ENCODE measurements around the gene GNG7. TPM values are rescaled to one million over a fixed set of nuclear protein-coding genes. Genes with fewer than 3 reads are reported as not detected.

The GNG7 gene
- total and polyA plus RNA-seq, 2 experiments from 2014 or later: 0.11 to 0.13 TPM

GRCh38 chr19:2481466-2481865 is 221.0 kb downstream of the GNG7 start:
- DNase-seq: no peak
- H3F3A ChIP-seq (ENCODE audit: insufficient read depth): peaks cover 31% of the 10 kb centered on the region
- WGBS, 2 experiments (ENCODE audit: low coverage in 1 of 2, low lambda C conversion rate in 2 of 2, missing lambda C conversion rate in 2 of 2): 74 to 77% methylated on average over 16 of the region's 16 CpGs
- H3K4me1 ChIP-seq (ENCODE audit: insufficient read depth): no peaks in the 10 kb centered on the region
- H3K9me2 ChIP-seq (ENCODE audit: insufficient read depth): no peaks in the 10 kb centered on the region
- H4K20me1 ChIP-seq (ENCODE audit: insufficient read depth): no peaks in the 10 kb centered on the region
- H3K27me3 ChIP-seq (replicated peaks; ENCODE audit: insufficient read depth): no peaks in the 10 kb centered on the region
- no peak overlapping the region for H3K9ac ChIP-seq
- H2AFZ ChIP-seq: no peak overlapping the region
- no peak overlapping the region for H3K4me2 ChIP-seq (ENCODE audit: unreplicated experiment)
- peaks cover 11% of the 10 kb centered on the region for H3K36me3 ChIP-seq (ENCODE audit: low read depth)
- peaks cover 22% of the 10 kb centered on the region for H3K79me2 ChIP-seq (ENCODE audit: insufficient read depth)
- TF ChIP-seq EZH2 (IDR thresholded peaks at IDR 0.05; ENCODE audit: insufficient read depth, poor library complexity, severe bottlenecking) (no peak), EZH2phosphoT487 (IDR thresholded peaks at IDR 0.05; ENCODE audit: insufficient read depth, low read depth) (no peak)
- H3K27ac ChIP-seq: no peak overlapping the region
- H3K4me3 ChIP-seq: no peak overlapping the region
- in situ Hi-C loops (cut with MboI): loop anchor here (10.0 kb wide), 1 partner anchor 103 kb away; no protein-coding TSS in a partner anchor
- H3K9me3 ChIP-seq (ENCODE audit: low read depth): no peaks in the 10 kb centered on the region

- H3K9ac ChIP-seq: peak overlapping the region; percentile 98; the same call in 1 of the 2 replicates
- H3K36me3 ChIP-seq (ENCODE audit: low read depth): peaks cover 11% of the 10 kb centered on the region
- DNase-seq: peak; percentile 53
- H3K27me3 ChIP-seq (replicated peaks; ENCODE audit: insufficient read depth): no peaks in the 10 kb centered on the region
- H4K20me1 ChIP-seq (ENCODE audit: insufficient read depth): no peaks in the 10 kb centered on the region
- peak overlapping the region; percentile 93 for H3K27ac ChIP-seq
- no peak for TF ChIP-seq EZH2 (IDR thresholded peaks at IDR 0.05; ENCODE audit: insufficient read depth, poor library complexity, severe bottlenecking)
- TF ChIP-seq EZH2phosphoT487 (IDR thresholded peaks at IDR 0.05; ENCODE audit: insufficient read depth, low read depth): 0 out of 2 replicates have a peak, but pooled peaks have one; percentile 5
- no peak overlapping the region for H3K4me3 ChIP-seq
- H3F3A ChIP-seq (ENCODE audit: insufficient read depth): peaks cover 32% of the 10 kb centered on the region
- H3K4me1 ChIP-seq (ENCODE audit: insufficient read depth): no peaks in the 10 kb centered on the region
- peaks cover 32% of the 10 kb centered on the region for H3K79me2 ChIP-seq (ENCODE audit: insufficient read depth)
- no peaks in the 10 kb centered on the region for H3K9me3 ChIP-seq (ENCODE audit: low read depth)
- H2AFZ ChIP-seq: no peak overlapping the region
- in situ Hi-C loops (cut with MboI): loop anchor here (10.0 kb wide), 1 partner anchor 105 kb away; no protein-coding TSS in a partner anchor
- WGBS, 2 experiments (ENCODE audit: low coverage in 1 of 2, low lambda C conversion rate in 2 of 2, missing lambda C conversion rate in 2 of 2): 90 to 93% methylated on average over 17 to 20 of the region's 20 CpGs
- no peaks in the 10 kb centered on the region for H3K9me2 ChIP-seq (ENCODE audit: insufficient read depth)
- H3K4me2 ChIP-seq (ENCODE audit: unreplicated experiment): no peak overlapping the region
Observed at GRCh38 chr19:2479556-2480194, 222.8 kb downstream of the GNG7 start.

- 2 to 13% methylated on average over 23 to 39 of the region's 39 CpGs for WGBS, 2 experiments (ENCODE audit: low coverage in 1 of 2, low lambda C conversion rate in 2 of 2, missing lambda C conversion rate in 2 of 2)
- Histone ChIP-seq H3K4me3 (peak overlapping the region; percentile 100), H3K9me3 (ENCODE audit: low read depth) (no peaks in the 10 kb centered on the region), H3K79me2 (ENCODE audit: insufficient read depth) (peaks cover 32% of the 10 kb centered on the region), H2AFZ (no peak overlapping the region), H3K27ac (peak overlapping the region; percentile 93), H3K9ac (peak overlapping the region; percentile 98), H3F3A (ENCODE audit: insufficient read depth) (peaks cover 32% of the 10 kb centered on the region), H3K4me1 (ENCODE audit: insufficient read depth) (no peaks in the 10 kb centered on the region), H3K27me3 (replicated peaks; ENCODE audit: insufficient read depth) (no peaks in the 10 kb centered on the region), H3K9me2 (ENCODE audit: insufficient read depth) (no peaks in the 10 kb centered on the region), H3K36me3 (ENCODE audit: low read depth) (peaks cover 11% of the 10 kb centered on the region), H4K20me1 (ENCODE audit: insufficient read depth) (no peaks in the 10 kb centered on the region), H3K4me2 (ENCODE audit: unreplicated experiment) (peak overlapping the region; percentile 94)
- TF ChIP-seq EZH2phosphoT487 (IDR thresholded peaks at IDR 0.05; ENCODE audit: insufficient read depth, low read depth) (0 out of 2 replicates have a peak, but pooled peaks have one; percentile 12), EZH2 (IDR thresholded peaks at IDR 0.05; ENCODE audit: insufficient read depth, poor library complexity, severe bottlenecking) (no peak)
- peak; percentile 94 for DNase-seq
- in situ Hi-C loops (cut with MboI): no loop called here
Observed at GRCh38 chr19:2478756-2479555, 223.5 kb downstream of the GNG7 start.

- no peaks in the 10 kb centered on the region for H3K27me3 ChIP-seq (replicated peaks; ENCODE audit: insufficient read depth)
- peak; percentile 87 for DNase-seq
- TF ChIP-seq EZH2phosphoT487 (IDR thresholded peaks at IDR 0.05; ENCODE audit: insufficient read depth, low read depth) (no peak), EZH2 (IDR thresholded peaks at IDR 0.05; ENCODE audit: insufficient read depth, poor library complexity, severe bottlenecking) (no peak)
- peaks cover 32% of the 10 kb centered on the region for H3F3A ChIP-seq (ENCODE audit: insufficient read depth)
- WGBS, 2 experiments (ENCODE audit: low coverage in 1 of 2, low lambda C conversion rate in 2 of 2, missing lambda C conversion rate in 2 of 2): 0% methylated on average over 19 to 20 of the region's 20 CpGs
- H3K9me2 ChIP-seq (ENCODE audit: insufficient read depth): no peaks in the 10 kb centered on the region
- no peaks in the 10 kb centered on the region for H3K9me3 ChIP-seq (ENCODE audit: low read depth)
- H2AFZ ChIP-seq: no peak overlapping the region
- peaks cover 32% of the 10 kb centered on the region for H3K79me2 ChIP-seq (ENCODE audit: insufficient read depth)
- H3K4me1 ChIP-seq (ENCODE audit: insufficient read depth): no peaks in the 10 kb centered on the region
- peak overlapping the region; percentile 94 for H3K4me2 ChIP-seq (ENCODE audit: unreplicated experiment)
- peaks cover 11% of the 10 kb centered on the region for H3K36me3 ChIP-seq (ENCODE audit: low read depth)
- in situ Hi-C loops (cut with MboI): no loop called here
- peak overlapping the region; percentile 98 for H3K9ac ChIP-seq
- peak overlapping the region; percentile 93 for H3K27ac ChIP-seq
- H4K20me1 ChIP-seq (ENCODE audit: insufficient read depth): no peaks in the 10 kb centered on the region
- H3K4me3 ChIP-seq: peak overlapping the region; percentile 100
Observed at GRCh38 chr19:2478278-2478755, 224.2 kb downstream of the GNG7 start.
